Measurements from ENCODE around the gene DAAM1. TPM values are rescaled to one million over a fixed set of nuclear protein-coding genes. Genes with fewer than 3 reads are reported as not detected.

Gene DAAM1
- total RNA-seq, result 10 to 100 TPM; 25.3 to 47.2 (median 37.8) TPM

- intact Hi-C loops (cut with DNase I), result loop anchor here (5.0 to 10.0 kb wide), 2 partner anchors 64 to 174 kb away; no protein-coding TSS in a partner anchor
- Histone ChIP-seq H3K27me3 (no peaks in the 10 kb centered on the region), H3K36me3 (no peaks in the 10 kb centered on the region), H3K27ac (peak within 1 kb of the TSS; percentile 92 to 95 (median 94)), H3K4me1 (peaks cover 5 to 7% of the 10 kb centered on the region in 2 donors), H3K4me3 (replicated peaks in 1 of 3) (peak within 1 kb of the TSS; percentile 73 to 90 (median 76)), H3K9me3 (no peaks in the 10 kb centered on the region)
- WGBS, 2 donors, result 0% methylated on average over 14 to 29 of the region's 44 CpGs
- peak; percentile 99 for DNase-seq
- no peak for TF ChIP-seq CTCF (IDR thresholded peaks at IDR 0.05)
- TF ChIP-seq POLR2A (IDR thresholded peaks at IDR 0.05), result peak; percentile 77 to 99
Observed at GRCh38 chr14:59188461-59189090, at the start of gene DAAM1. Gene DAAM1, plus strand, starts transcription at chr14:59188667. Its CDS starts 74,811 bp downstream, at chr14:59263478.

- no peak overlapping the region for H3K27ac ChIP-seq
- no peaks in the 10 kb centered on the region for H3K9me3 ChIP-seq
- 83 to 88% methylated on average over 5 of the region's 5 CpGs for WGBS, 2 donors
- intact Hi-C loops (cut with DNase I), result no loop called here
- no peak for DNase-seq
- H3K4me1 ChIP-seq, result no peaks in the 10 kb centered on the region
- no peak for TF ChIP-seq POLR2A (IDR thresholded peaks at IDR 0.05)
- no peak for TF ChIP-seq CTCF (IDR thresholded peaks at IDR 0.05)
- no peaks in the 10 kb centered on the region for H3K27me3 ChIP-seq
- H3K36me3 ChIP-seq, result no peaks in the 10 kb centered on the region
- H3K4me3 ChIP-seq (replicated peaks in 1 of 3), result no peak overlapping the region
Observed at GRCh38 chr14:59139324-59139723, 49.1 kb upstream of the DAAM1 start.

GRCh38 chr14:59140106-59140843 lies 48.2 kb upstream of the DAAM1 start:
- 80 to 82% methylated on average over 7 of the region's 7 CpGs for WGBS, 2 donors
- no peaks in the 10 kb centered on the region for H3K4me1 ChIP-seq
- H3K36me3 ChIP-seq, result no peaks in the 10 kb centered on the region
- TF ChIP-seq POLR2A (IDR thresholded peaks at IDR 0.05) (no peak), CTCF (IDR thresholded peaks at IDR 0.05) (no peak)
- intact Hi-C loops (cut with DNase I), result no loop called here
- no peaks in the 10 kb centered on the region for H3K27me3 ChIP-seq
- no peak overlapping the region for H3K27ac ChIP-seq
- no peak for DNase-seq
- no peak overlapping the region for H3K4me3 ChIP-seq (replicated peaks in 1 of 3)
- H3K9me3 ChIP-seq, result no peaks in the 10 kb centered on the region

- TF ChIP-seq CTCF (IDR thresholded peaks at IDR 0.05) (no peak), POLR2A (IDR thresholded peaks at IDR 0.05) (no peak)
- Histone ChIP-seq H3K27me3 (no peaks in the 10 kb centered on the region), H3K27ac (no peak overlapping the region), H3K4me1 (no peaks in the 10 kb centered on the region), H3K36me3 (no peaks in the 10 kb centered on the region), H3K4me3 (replicated peaks in 1 of 3) (no peak overlapping the region), H3K9me3 (no peaks in the 10 kb centered on the region)
- intact Hi-C loops (cut with DNase I), result no loop called here
- 95 to 96% methylated on average over 2 of the region's 2 CpGs for WGBS, 2 donors
- DNase-seq, result no peak
Observed at GRCh38 chr14:59146484-59146883, 42.0 kb upstream of the DAAM1 start.

- Histone ChIP-seq H3K4me3 (replicated peaks in 1 of 3) (no peak overlapping the region), H3K4me1 (no peaks in the 10 kb centered on the region), H3K9me3 (no peaks in the 10 kb centered on the region), H3K36me3 (no peaks in the 10 kb centered on the region), H3K27ac (no peak overlapping the region), H3K27me3 (no peaks in the 10 kb centered on the region)
- 44 to 54% methylated on average over 1 of the region's 1 CpG for WGBS, 2 donors
- TF ChIP-seq POLR2A (IDR thresholded peaks at IDR 0.05) (no peak), CTCF (IDR thresholded peaks at IDR 0.05) (no peak)
- DNase-seq, result no peak
- intact Hi-C loops (cut with DNase I), result no loop called here
Observed at GRCh38 chr14:59147007-59147406, 41.5 kb upstream of the DAAM1 start.

Data from thyroid gland (tissue), 4 donors.